ENCODE results near the gene ZNF317. TPM values are rescaled to one million over a fixed set of nuclear protein-coding genes. Genes with fewer than 3 reads are reported as not detected.
A peak's percentile ranks its signal among the peaks of the same experiment; 100 is the strongest.

Gene ZNF317
- total and polyA plus RNA-seq, 9 of the 15 experiments (the other 6 are each of a cell fraction or from before 2014, with no cell fraction given), result 17.3 to 43.2 (median 34.8) TPM

DNA sequence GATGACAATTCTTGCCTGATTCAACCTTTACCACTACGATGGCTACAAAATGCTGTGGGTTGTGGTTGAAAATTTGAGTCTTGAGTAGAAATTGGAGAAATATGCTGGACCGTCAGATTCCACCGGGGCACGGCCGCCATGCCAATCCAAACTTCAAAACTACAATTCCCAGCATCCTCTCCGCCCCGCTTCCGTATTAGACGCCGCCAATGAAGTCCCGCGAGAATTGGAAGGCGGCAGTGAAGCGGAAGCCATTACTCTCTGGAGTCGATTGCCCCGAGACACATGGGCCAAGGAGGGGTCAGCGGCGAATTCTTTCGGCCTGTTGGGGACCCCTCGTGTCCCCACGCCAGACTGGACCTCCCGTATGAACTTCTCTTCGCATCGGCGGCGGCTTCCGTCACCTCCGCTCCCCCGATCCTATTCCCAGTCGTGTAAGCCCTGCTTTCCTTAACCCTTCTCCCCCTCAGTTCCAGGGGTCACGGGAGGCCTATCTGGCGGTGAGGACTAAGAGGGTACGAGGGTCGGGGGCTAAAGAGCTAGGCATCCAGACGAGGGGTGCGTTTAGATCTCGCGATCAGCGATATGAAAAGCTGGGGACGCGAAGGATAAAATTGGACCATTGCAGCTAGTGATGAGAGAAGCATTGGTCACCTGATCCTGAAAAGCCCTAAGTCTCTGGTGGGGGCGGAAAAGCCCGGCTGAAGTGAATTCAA lies at the start of gene ZNF317 (continued):
- TF ChIP-seq, protein P1, sequence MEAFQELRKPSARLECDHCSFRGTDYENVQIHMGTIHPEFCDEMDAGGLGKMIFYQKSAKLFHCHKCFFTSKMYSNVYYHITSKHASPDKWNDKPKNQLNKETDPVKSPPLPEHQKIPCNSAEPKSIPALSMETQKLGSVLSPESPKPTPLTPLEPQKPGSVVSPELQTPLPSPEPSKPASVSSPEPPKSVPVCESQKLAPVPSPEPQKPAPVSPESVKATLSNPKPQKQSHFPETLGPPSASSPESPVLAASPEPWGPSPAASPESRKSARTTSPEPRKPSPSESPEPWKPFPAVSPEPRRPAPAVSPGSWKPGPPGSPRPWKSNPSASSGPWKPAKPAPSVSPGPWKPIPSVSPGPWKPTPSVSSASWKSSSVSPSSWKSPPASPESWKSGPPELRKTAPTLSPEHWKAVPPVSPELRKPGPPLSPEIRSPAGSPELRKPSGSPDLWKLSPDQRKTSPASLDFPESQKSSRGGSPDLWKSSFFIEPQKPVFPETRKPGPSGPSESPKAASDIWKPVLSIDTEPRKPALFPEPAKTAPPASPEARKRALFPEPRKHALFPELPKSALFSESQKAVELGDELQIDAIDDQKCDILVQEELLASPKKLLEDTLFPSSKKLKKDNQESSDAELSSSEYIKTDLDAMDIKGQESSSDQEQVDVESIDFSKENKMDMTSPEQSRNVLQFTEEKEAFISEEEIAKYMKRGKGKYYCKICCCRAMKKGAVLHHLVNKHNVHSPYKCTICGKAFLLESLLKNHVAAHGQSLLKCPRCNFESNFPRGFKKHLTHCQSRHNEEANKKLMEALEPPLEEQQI (IDR thresholded peaks at IDR 0.05), result 0 out of 2 replicates have a peak, but pooled peaks have one; percentile 7
- peak in 1 of 2 experiments; percentile 29; a peak in 1 of 4 replicates for TF ChIP-seq NRF1 (conservative IDR thresholded peaks at IDR 0.05 in 1 of 2, IDR thresholded peaks at IDR 0.05 in 1 of 2)
- no peak for TF ChIP-seq NFE2 (IDR thresholded peaks at IDR 0.05; ENCODE audit: low read depth)
- TF ChIP-seq SIN3B (IDR thresholded peaks at IDR 0.05; ENCODE audit: low read depth), result 0 out of 2 replicates have a peak, but pooled peaks have one; percentile 40
- TF ChIP-seq, protein P2, sequence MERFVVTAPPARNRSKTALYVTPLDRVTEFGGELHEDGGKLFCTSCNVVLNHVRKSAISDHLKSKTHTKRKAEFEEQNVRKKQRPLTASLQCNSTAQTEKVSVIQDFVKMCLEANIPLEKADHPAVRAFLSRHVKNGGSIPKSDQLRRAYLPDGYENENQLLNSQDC (CRISPR knock-in tag; IDR thresholded peaks at IDR 0.05), result no peak
- no peak for TF ChIP-seq ZNF408 (CRISPR knock-in tag; IDR thresholded peaks at IDR 0.05; ENCODE audit: low read depth)
- peak in 1 of 2 experiments; percentile 77; a peak in 1 of 4 replicates for TF ChIP-seq TEAD1 (CRISPR knock-in tag; IDR thresholded peaks at IDR 0.05)
- TF ChIP-seq MYC (IDR thresholded peaks at IDR 0.05; ENCODE audit: low read depth, low read length), result peak; percentile 95
- TF ChIP-seq MYC (CRISPR knock-in tag; IDR thresholded peaks at IDR 0.05; ENCODE audit: borderline replicate concordance, low read depth), result peak; percentile 80; the same call in 1 of the 2 replicates
- TF ChIP-seq JUN (IDR thresholded peaks at IDR 0.05; ENCODE audit: borderline replicate concordance, low read depth, low read length), result no peak
- peak; percentile 53; the same call in 1 of the 2 replicates for TF ChIP-seq JUN (CRISPR knock-in tag; IDR thresholded peaks at IDR 0.05; ENCODE audit: borderline replicate concordance)
- no peak for TF ChIP-seq SETDB1 (IDR thresholded peaks at IDR 0.05; ENCODE audit: low read length)
- TF ChIP-seq RAD51 (IDR thresholded peaks at IDR 0.05; ENCODE audit: borderline replicate concordance, low read depth), result peak; percentile 72; the same call in 1 of the 2 replicates
- TF ChIP-seq SIX5 (IDR thresholded peaks at IDR 0.05; ENCODE audit: borderline replicate concordance in 1 of 2, insufficient read depth in 1 of 2, low read depth in 1 of 2, low read length in 2 of 2), result peak; percentile 84 to 88
- no peak for TF ChIP-seq ZNF3 (CRISPR knock-in tag; IDR thresholded peaks at IDR 0.05)
- TF ChIP-seq, protein P3, sequence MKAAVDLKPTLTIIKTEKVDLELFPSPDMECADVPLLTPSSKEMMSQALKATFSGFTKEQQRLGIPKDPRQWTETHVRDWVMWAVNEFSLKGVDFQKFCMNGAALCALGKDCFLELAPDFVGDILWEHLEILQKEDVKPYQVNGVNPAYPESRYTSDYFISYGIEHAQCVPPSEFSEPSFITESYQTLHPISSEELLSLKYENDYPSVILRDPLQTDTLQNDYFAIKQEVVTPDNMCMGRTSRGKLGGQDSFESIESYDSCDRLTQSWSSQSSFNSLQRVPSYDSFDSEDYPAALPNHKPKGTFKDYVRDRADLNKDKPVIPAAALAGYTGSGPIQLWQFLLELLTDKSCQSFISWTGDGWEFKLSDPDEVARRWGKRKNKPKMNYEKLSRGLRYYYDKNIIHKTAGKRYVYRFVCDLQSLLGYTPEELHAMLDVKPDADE (conservative IDR thresholded peaks at IDR 0.05; ENCODE audit: control insufficient read depth, low read depth, low read length), result peak; percentile 88
- TF ChIP-seq KDM5B (IDR thresholded peaks at IDR 0.05; ENCODE audit: insufficient replicate concordance, low read depth, low read length), result peak; percentile 81
- TF ChIP-seq ATF7 (IDR thresholded peaks at IDR 0.05), result peak; percentile 67
- TF ChIP-seq ZNF143 (CRISPR knock-in tag; IDR thresholded peaks at IDR 0.05), result peak; percentile 95
- TF ChIP-seq ZNF274 (IDR thresholded peaks at IDR 0.05; ENCODE audit: borderline replicate concordance, low read depth, low read length), result no peak
- peak; percentile 100 for TF ChIP-seq PHF8 (IDR thresholded peaks at IDR 0.05; ENCODE audit: borderline replicate concordance, low read length)
- TF ChIP-seq, protein P4, sequence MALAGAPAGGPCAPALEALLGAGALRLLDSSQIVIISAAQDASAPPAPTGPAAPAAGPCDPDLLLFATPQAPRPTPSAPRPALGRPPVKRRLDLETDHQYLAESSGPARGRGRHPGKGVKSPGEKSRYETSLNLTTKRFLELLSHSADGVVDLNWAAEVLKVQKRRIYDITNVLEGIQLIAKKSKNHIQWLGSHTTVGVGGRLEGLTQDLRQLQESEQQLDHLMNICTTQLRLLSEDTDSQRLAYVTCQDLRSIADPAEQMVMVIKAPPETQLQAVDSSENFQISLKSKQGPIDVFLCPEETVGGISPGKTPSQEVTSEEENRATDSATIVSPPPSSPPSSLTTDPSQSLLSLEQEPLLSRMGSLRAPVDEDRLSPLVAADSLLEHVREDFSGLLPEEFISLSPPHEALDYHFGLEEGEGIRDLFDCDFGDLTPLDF (CRISPR knock-in tag; IDR thresholded peaks at IDR 0.05), result 0 out of 2 replicates have a peak, but pooled peaks have one; percentile 38
